T-cell (primary cell): ENCODE data around the gene SIT1. TPM values are rescaled to one million over a fixed set of nuclear protein-coding genes. Genes with fewer than 3 reads are reported as not detected.

ENCODE experiments used
- ATAC-seq, 4 experiments: fragments of 200-7000 bp in 3 of 4; fragments of 150-1000 bp in 1 of 4; cut with Tn5 transposase; replicated peaks in 1 of 4; 1 replicate in 3 of 4; 2 replicates in 1 of 4; pipeline ENCODE4 v1.10.0; 2021; ENCODE audit warnings: moderate library complexity in 3 of 4, mild to moderate bottlenecking in 2 of 4, moderate number of reproducible peaks in 1 of 4
- CTCF ChIA-PET, 2 donors: fragments of 300-600 bp; sonication (Branson Sonifier 250); formaldehyde crosslinking; loops; one replicate each; lab custom pipeline; 2022; ENCODE audit warnings: antibody characterized with exemption in 2 of 2; lab: Charles Lee
- POLR2A ChIA-PET, 2 donors: fragments of 300-600 bp; sonication (Branson Sonifier 250); formaldehyde crosslinking; loops; one replicate each; lab custom pipeline; 2022; ENCODE audit warnings: antibody characterized with exemption in 2 of 2; lab: Charles Lee
- DNase-seq, 35 experiments: peaks; one replicate each; pipeline versions ENCODE4 v3.0.0 to v3.0.0-alpha.2; 2013 to 2023
- H3K27ac ChIP-seq: one replicate; pipeline ENCODE4 v1.5.1; 2013; ENCODE audit warnings: low read length
- H3K27me3 ChIP-seq, 2 experiments: replicated peaks in 1 of 2; 1 replicate in 1 of 2; 2 replicates in 1 of 2; pipeline versions ENCODE4 v1.6.1 to v1.7.0; 2013; ENCODE audit warnings: low read length in 1 of 2, mixed read lengths in 1 of 2; ENCODE audit not compliant: control insufficient read depth in 2 of 2, insufficient read depth in 2 of 2; ENCODE audit errors: extremely low read depth in 1 of 2
- H3K36me3 ChIP-seq, 2 donors: 1 replicate in 1 of 2; 2 replicates in 1 of 2; pipeline versions ENCODE4 v1.6.1 to v1.7.0; 2013; ENCODE audit warnings: low read length in 1 of 2; ENCODE audit not compliant: control insufficient read depth in 2 of 2, insufficient read depth in 1 of 2; ENCODE audit errors: extremely low read depth in 1 of 2
- H3K4me1 ChIP-seq, 2 experiments: 1 replicate in 1 of 2; 2 replicates in 1 of 2; pipeline versions ENCODE4 v1.6.1 to v1.7.0; 2013; ENCODE audit warnings: low read length in 2 of 2, mixed read lengths in 1 of 2; ENCODE audit not compliant: insufficient read depth in 2 of 2, control insufficient read depth in 1 of 2; ENCODE audit errors: extremely low read depth in 1 of 2
- H3K4me3 ChIP-seq, 2 donors: 1 replicate in 1 of 2; 2 replicates in 1 of 2; pipeline versions ENCODE4 v1.5.1 to v1.7.0; 2013; ENCODE audit warnings: mild to moderate bottlenecking in 2 of 2, low read length in 1 of 2, moderate library complexity in 1 of 2; ENCODE audit not compliant: control insufficient read depth in 1 of 2; ENCODE audit errors: extremely low read depth in 1 of 2
- H3K9me3 ChIP-seq: 2 replicates; pipeline ENCODE4 v1.7.0; 2013
- H3K27ac Mint-ChIP-seq, 2 donors: one replicate each; pipeline ENCODE4 v1.8.0; 2020 to 2021; ENCODE audit warnings: mild to moderate bottlenecking in 2 of 2, mixed read lengths in 2 of 2
- H3K27me3 Mint-ChIP-seq, 2 donors: one replicate each; pipeline ENCODE4 v1.8.0; 2021 to 2022; ENCODE audit warnings: mixed read lengths in 2 of 2
- H3K36me3 Mint-ChIP-seq: one replicate; pipeline ENCODE4 v1.8.0; 2021; ENCODE audit warnings: mixed read lengths
- H3K4me1 Mint-ChIP-seq, 3 donors: one replicate each; pipeline ENCODE4 v1.8.0; 2020 to 2022; ENCODE audit warnings: mixed read lengths in 3 of 3, mild to moderate bottlenecking in 1 of 3
- H3K4me3 Mint-ChIP-seq, 3 donors: one replicate each; pipeline ENCODE4 v1.8.0; 2020 to 2022; ENCODE audit warnings: mild to moderate bottlenecking in 3 of 3, mixed read lengths in 3 of 3, moderate library complexity in 3 of 3
- H3K9me3 Mint-ChIP-seq, 3 donors: one replicate each; pipeline ENCODE4 v1.8.0; 2020 to 2022; ENCODE audit warnings: mixed read lengths in 3 of 3
- WGBS: methylation state at CpG from one replicate; pipeline ENCODE4 v1.1.5; 2013; ENCODE audit warnings: missing lambda C conversion rate; ENCODE audit not compliant: insufficient coverage; 5-methylcytosine and 5-hydroxymethylcytosine counted together
- total RNA-seq, 35 experiments: library from RNA in 6 of 35; stranded (reverse) in 6 of 35; fragments of 120-200 nt in 1 of 35; gene quantifications; one replicate each; pipeline versions ENCODE4 v1.2.1 to v1.2.4 and lab custom pipeline; 2013 to 2026

The SIT1 gene
- total RNA-seq, 5 donors from 2014 or later (not counting 1 experiment from before 2014, with no cell fraction given) = 34.9 to 57.1 (median 51.9) TPM

GRCh38 chr9:35695943-35696401 lies 45.2 kb upstream of the SIT1 start:
- Histone ChIP-seq H3K36me3 (peaks cover 36 to 46% of the 10 kb centered on the region in 2 donors), H3K27me3 (no peaks in the 10 kb centered on the region), H3K27ac (no peak overlapping the region), H3K9me3 (no peaks in the 10 kb centered on the region), H3K4me3 (no peak overlapping the region), H3K4me1 (peaks cover 2 to 15% of the 10 kb centered on the region in 2 experiments)
- Mint-ChIP-seq H3K27ac (no peak overlapping the region), H3K27me3 (no peaks in the 10 kb centered on the region), H3K9me3 (no peaks in the 10 kb centered on the region), H3K36me3 (peaks cover 23% of the 10 kb centered on the region), H3K4me1 (peaks cover 20 to 22% (median 21%) of the 10 kb centered on the region in 3 donors), H3K4me3 (no peak overlapping the region)
- DNase-seq (no peak), ATAC-seq (peak in 2 of 4 experiments; percentile 7 to 13)
- CTCF ChIA-PET = interaction anchor here (0.6 to 4.7 kb wide), 28 partner anchors 8 to 1389 kb away, joined by 3 to 50 read pairs (median 5); partner anchors contain the start of genes ARHGEF39 (in 1 of the 2), CCDC107 (in 1 of the 2), GBA2 (in 1 of the 2) and RGP1 (in 1 of the 2)
- POLR2A ChIA-PET = no interaction called here
- 100% methylated on average over 1 of the region's 3 CpGs for WGBS

GRCh38 chr9:35691757-35692301 lies 41.1 kb upstream of the SIT1 start:
- peaks cover 2 to 33% of the 10 kb centered on the region in 2 experiments for H3K4me1 ChIP-seq
- 96% methylated on average over 3 of the region's 13 CpGs for WGBS
- Mint-ChIP-seq H3K27me3 (no peaks in the 10 kb centered on the region), H3K4me1 (peaks cover 30 to 34% (median 34%) of the 10 kb centered on the region in 3 donors), H3K9me3 (no peaks in the 10 kb centered on the region), H3K36me3 (peaks cover 6% of the 10 kb centered on the region), H3K4me3 (peak overlapping the region; percentile 82 to 87 (median 83)), H3K27ac (peak overlapping the region; percentile 63 to 84)
- no peaks in the 10 kb centered on the region for H3K9me3 ChIP-seq
- H3K27ac ChIP-seq = no peak overlapping the region
- CTCF ChIA-PET = interaction anchor here (0.6 to 0.7 kb wide), 2 partner anchors 26 to 33 kb away, joined by 3 read pairs; no protein-coding TSS in a partner anchor
- DNase-seq (no peak), ATAC-seq (no peak)
- H3K27me3 ChIP-seq = no peaks in the 10 kb centered on the region
- POLR2A ChIA-PET = no interaction called here
- no peak overlapping the region for H3K4me3 ChIP-seq
- H3K36me3 ChIP-seq = peaks cover 4 to 5% of the 10 kb centered on the region in 2 donors

DNA sequence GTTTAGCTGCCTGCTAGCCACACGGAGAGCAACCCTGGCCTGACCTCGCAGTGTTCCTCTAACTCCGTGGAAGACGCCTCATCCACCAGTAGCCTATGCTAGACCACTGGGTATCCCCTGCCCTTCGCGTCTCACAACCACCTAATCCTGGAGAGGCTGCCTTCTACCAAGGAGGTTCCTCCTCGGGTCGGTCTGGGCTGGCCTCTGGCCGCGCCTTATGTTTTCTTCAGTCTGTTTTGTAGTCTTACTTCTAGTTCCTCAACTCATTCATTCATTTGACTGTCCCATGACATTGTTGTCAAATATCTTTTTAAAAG lies 40.6 kb upstream of the SIT1 start:
- POLR2A ChIA-PET = interaction anchor here in 1 of 2 donors (0.6 kb wide), 1 partner anchor 87 kb away, joined by 4 read pairs; no protein-coding TSS in a partner anchor
- no peak for ATAC-seq
- Histone ChIP-seq H3K4me3 (peak overlapping the region; percentile 61 to 74), H3K36me3 (peaks cover 0 to 3% of the 10 kb centered on the region in 2 donors), H3K9me3 (no peaks in the 10 kb centered on the region), H3K4me1 (peaks cover 2 to 27% of the 10 kb centered on the region in 2 experiments), H3K27ac (peak overlapping the region; percentile 48), H3K27me3 (no peaks in the 10 kb centered on the region)
- Mint-ChIP-seq H3K4me3 (peak overlapping the region; percentile 82 to 87 (median 83)), H3K9me3 (no peaks in the 10 kb centered on the region), H3K27ac (peak overlapping the region; percentile 80 to 84), H3K36me3 (peaks cover under 1% of the 10 kb centered on the region), H3K4me1 (peaks cover 25 to 29% (median 28%) of the 10 kb centered on the region in 3 donors), H3K27me3 (no peaks in the 10 kb centered on the region)
- no peak for DNase-seq
- WGBS = 59% methylated on average over 10 of the region's 10 CpGs
- CTCF ChIA-PET = no interaction called here

GRCh38 chr9:35690614-35691333 lies 40.0 kb upstream of the SIT1 start:
- peaks cover 0 to 2% of the 10 kb centered on the region in 2 donors for H3K36me3 ChIP-seq
- Mint-ChIP-seq H3K9me3 (no peaks in the 10 kb centered on the region), H3K36me3 (no peaks in the 10 kb centered on the region), H3K27ac (peak overlapping the region; percentile 80 to 84), H3K4me3 (peak overlapping the region; percentile 82 to 87 (median 83)), H3K27me3 (no peaks in the 10 kb centered on the region), H3K4me1 (peaks cover 23 to 28% (median 27%) of the 10 kb centered on the region in 3 donors)
- ATAC-seq (peak; percentile 65 to 73 (median 66)), DNase-seq (peak in 17 of 35 experiments; percentile 4 to 45 (median 16))
- CTCF ChIA-PET = interaction anchor here in 1 of 2 donors (0.6 to 1.3 kb wide), 3 partner anchors 33 to 51 kb away, joined by 3 read pairs; partner anchors contain the start of genes CCDC107 and RMRP
- peaks cover 2 to 26% of the 10 kb centered on the region in 2 experiments for H3K4me1 ChIP-seq
- H3K4me3 ChIP-seq = peak overlapping the region; percentile 61 to 74
- H3K27ac ChIP-seq = peak overlapping the region; percentile 48
- POLR2A ChIA-PET = interaction anchor here in 1 of 2 donors (0.6 to 0.7 kb wide), 2 partner anchors 43 to 86 kb away, joined by 3 to 4 read pairs; no protein-coding TSS in a partner anchor
- no peaks in the 10 kb centered on the region for H3K9me3 ChIP-seq
- no peaks in the 10 kb centered on the region for H3K27me3 ChIP-seq
- WGBS = under 1% methylated on average over 38 of the region's 61 CpGs

DNA sequence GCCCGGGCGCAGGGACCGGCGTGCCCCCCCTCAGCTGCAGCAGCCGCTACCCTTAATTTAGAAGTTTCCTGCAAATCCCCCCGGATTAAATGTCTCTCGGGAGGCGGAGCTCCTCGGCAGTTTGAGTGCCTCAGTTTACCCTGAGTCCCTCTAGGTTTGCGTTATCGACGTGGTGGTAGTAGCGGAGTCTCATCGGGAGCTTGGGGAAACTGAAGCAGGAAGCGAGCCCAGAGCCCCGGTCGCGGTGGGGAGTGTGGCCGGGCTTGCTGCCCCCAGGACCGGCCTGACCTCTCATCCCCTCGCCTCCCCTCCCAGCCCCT lies 39.5 kb upstream of the SIT1 start:
- Mint-ChIP-seq H3K9me3 (no peaks in the 10 kb centered on the region), H3K27me3 (no peaks in the 10 kb centered on the region), H3K36me3 (no peaks in the 10 kb centered on the region), H3K27ac (no peak overlapping the region), H3K4me3 (peak overlapping the region; percentile 78 to 87 (median 82)), H3K4me1 (peaks cover 23 to 28% (median 27%) of the 10 kb centered on the region in 3 donors)
- H3K27me3 ChIP-seq = no peaks in the 10 kb centered on the region
- peak overlapping the region; percentile 49 to 74 for H3K4me3 ChIP-seq
- ChIA-PET POLR2A (no interaction called here), CTCF (interaction anchor here in 1 of 2 donors (0.6 to 1.3 kb wide), 4 partner anchors 12 to 51 kb away, joined by 3 read pairs; partner anchors contain the start of genes CCDC107 and RMRP)
- peaks cover 2 to 26% of the 10 kb centered on the region in 2 experiments for H3K4me1 ChIP-seq
- WGBS = 6% methylated on average over 17 of the region's 21 CpGs
- no peaks in the 10 kb centered on the region for H3K36me3 ChIP-seq
- no peak overlapping the region for H3K27ac ChIP-seq
- H3K9me3 ChIP-seq = no peaks in the 10 kb centered on the region
- ATAC-seq = peak in 1 of 4 experiments; percentile 18
- peak in 2 of 35 experiments; percentile 7 to 22 for DNase-seq
